ENCODE results near the gene SERINC1. TPM values are rescaled to one million over a fixed set of nuclear protein-coding genes. Genes with fewer than 3 reads are reported as not detected.

Gene SERINC1
- total and polyA plus RNA-seq, 9 of the 15 experiments (the other 6 are each of a cell fraction or from before 2014, with no cell fraction given) = 28.8 to 64.6 (median 39.7) TPM

DNA sequence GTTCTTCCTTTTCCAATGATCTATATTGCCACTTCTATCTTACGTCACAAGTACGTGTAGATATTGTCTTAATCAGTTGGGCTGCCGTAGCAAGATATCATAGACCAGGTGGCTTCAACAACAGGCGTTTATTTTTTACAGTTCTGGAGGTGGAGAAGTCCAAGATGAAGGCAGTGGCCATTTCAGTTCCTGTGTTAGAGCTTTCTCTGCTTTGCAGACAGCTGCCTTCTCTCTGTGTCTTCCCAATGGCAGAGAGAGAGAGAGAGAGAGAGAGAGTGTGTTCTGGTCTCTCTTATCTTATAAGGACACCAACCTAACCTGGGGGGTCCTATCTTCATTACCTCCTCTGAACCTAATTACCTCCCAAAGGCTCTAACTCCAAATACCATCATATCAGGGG lies 63.9 kb downstream of the SERINC1 start:
- WGBS (ENCODE audit: insufficient coverage, low coverage, missing lambda C conversion rate) = 8% methylated on average over 4 of the region's 4 CpGs
- no peak overlapping the region for H2AFZ ChIP-seq (ENCODE audit: low read depth, low read length)
- H3K4me3 ChIP-seq = no peak overlapping the region
- BruUV-seq (replicated peaks) = no TSS peak
- in situ Hi-C loops (cut with MboI) (no loop called here), intact Hi-C loops (cut with micrococcal nuclease) (no loop called here)
- no peak overlapping the region; the same call in 1 of the 2 replicates for H3K4me2 ChIP-seq (ENCODE audit: insufficient read depth, low read length)
- no peaks in the 10 kb centered on the region for H3K9me1 ChIP-seq (ENCODE audit: control insufficient read depth, insufficient read depth, low read length)
- peak overlapping the region; percentile 60; the same call in 1 of the 3 replicates for H3K27ac ChIP-seq (ENCODE audit: extremely low read depth, low read depth, low read length)
- ChIA-PET CTCF (ENCODE audit: low intra/inter-chr PET ratio) (interaction anchor here (0.6 kb wide), 1 partner anchor 378 kb away, joined by 3 read pairs; no protein-coding TSS in a partner anchor), POLR2A (no interaction called here)
- H3K27me3 ChIP-seq (ENCODE audit: control insufficient read depth in 2 of 2, insufficient read depth in 2 of 2, low read length in 2 of 2) = no peaks in the 10 kb centered on the region
- peaks cover under 1 to 8% of the 10 kb centered on the region in 2 experiments; a peak in 2 of 5 replicates for H3K4me1 ChIP-seq (replicated peaks in 1 of 2; ENCODE audit: control insufficient read depth in 2 of 2, insufficient read depth in 2 of 2, low read length in 2 of 2)
- no peak for FAIRE-seq
- peaks cover 97% of the 10 kb centered on the region for H3K79me2 ChIP-seq (ENCODE audit: control insufficient read depth, insufficient read depth, low read length)
- H3K9ac ChIP-seq (ENCODE audit: insufficient read depth in 1 of 2, low read depth in 2 of 2, low read length in 2 of 2) = no peak overlapping the region
- 0 out of 2 replicates have a peak, but pooled peaks cover 3% of the 10 kb centered on the region for H3K9me3 ChIP-seq (replicated peaks; ENCODE audit: control insufficient read depth, insufficient read depth, low read depth, low read length)
- peak; percentile 59 for ATAC-seq
- H4K20me1 ChIP-seq (replicated peaks; ENCODE audit: control insufficient read depth, insufficient read depth, low read length) = no peaks in the 10 kb centered on the region
- DNase-seq (ENCODE audit: extremely low read depth in 1 of 4, low spot score in 3 of 4) = peak in 1 of 4 experiments; percentile 26
- H3K36me3 ChIP-seq (ENCODE audit: control insufficient read depth, insufficient read depth, low read length) = peaks cover 22% of the 10 kb centered on the region
- TF ChIP-seq, protein P1, sequence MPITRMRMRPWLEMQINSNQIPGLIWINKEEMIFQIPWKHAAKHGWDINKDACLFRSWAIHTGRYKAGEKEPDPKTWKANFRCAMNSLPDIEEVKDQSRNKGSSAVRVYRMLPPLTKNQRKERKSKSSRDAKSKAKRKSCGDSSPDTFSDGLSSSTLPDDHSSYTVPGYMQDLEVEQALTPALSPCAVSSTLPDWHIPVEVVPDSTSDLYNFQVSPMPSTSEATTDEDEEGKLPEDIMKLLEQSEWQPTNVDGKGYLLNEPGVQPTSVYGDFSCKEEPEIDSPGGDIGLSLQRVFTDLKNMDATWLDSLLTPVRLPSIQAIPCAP (CRISPR knock-in tag; IDR thresholded peaks at IDR 0.05; ENCODE audit: borderline replicate concordance) = no peak
- no peak for TF ChIP-seq ZEB2 (IDR thresholded peaks at IDR 0.05)
- TF ChIP-seq, protein P2, sequence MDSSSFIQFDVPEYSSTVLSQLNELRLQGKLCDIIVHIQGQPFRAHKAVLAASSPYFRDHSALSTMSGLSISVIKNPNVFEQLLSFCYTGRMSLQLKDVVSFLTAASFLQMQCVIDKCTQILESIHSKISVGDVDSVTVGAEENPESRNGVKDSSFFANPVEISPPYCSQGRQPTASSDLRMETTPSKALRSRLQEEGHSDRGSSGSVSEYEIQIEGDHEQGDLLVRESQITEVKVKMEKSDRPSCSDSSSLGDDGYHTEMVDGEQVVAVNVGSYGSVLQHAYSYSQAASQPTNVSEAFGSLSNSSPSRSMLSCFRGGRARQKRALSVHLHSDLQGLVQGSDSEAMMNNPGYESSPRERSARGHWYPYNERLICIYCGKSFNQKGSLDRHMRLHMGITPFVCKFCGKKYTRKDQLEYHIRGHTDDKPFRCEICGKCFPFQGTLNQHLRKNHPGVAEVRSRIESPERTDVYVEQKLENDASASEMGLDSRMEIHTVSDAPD (CRISPR knock-in tag; IDR thresholded peaks at IDR 0.05) = no peak
- no peak for TF ChIP-seq ZNF384 (IDR thresholded peaks at IDR 0.05; ENCODE audit: low read depth, low read length)
- no peak for TF ChIP-seq ZC3H11A (IDR thresholded peaks at IDR 0.05; ENCODE audit: low read depth, low read length)
- no peak for TF ChIP-seq ZNF253 (CRISPR knock-in tag; conservative IDR thresholded peaks at IDR 0.05)
- TF ChIP-seq, protein P3, sequence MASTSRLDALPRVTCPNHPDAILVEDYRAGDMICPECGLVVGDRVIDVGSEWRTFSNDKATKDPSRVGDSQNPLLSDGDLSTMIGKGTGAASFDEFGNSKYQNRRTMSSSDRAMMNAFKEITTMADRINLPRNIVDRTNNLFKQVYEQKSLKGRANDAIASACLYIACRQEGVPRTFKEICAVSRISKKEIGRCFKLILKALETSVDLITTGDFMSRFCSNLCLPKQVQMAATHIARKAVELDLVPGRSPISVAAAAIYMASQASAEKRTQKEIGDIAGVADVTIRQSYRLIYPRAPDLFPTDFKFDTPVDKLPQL (IDR thresholded peaks at IDR 0.05; ENCODE audit: extremely low read depth, insufficient read length) = no peak
- TF ChIP-seq LARP7 (IDR thresholded peaks at IDR 0.05) = no peak
- TF ChIP-seq CBFA2T2 (conservative IDR thresholded peaks at IDR 0.05) = 0 out of 2 replicates have a peak, but pooled peaks have one; percentile 14
- no peak for TF ChIP-seq TEAD4 (IDR thresholded peaks at IDR 0.05; ENCODE audit: low read length)
- TF ChIP-seq TEAD4 (CRISPR knock-in tag; IDR thresholded peaks at IDR 0.05; ENCODE audit: borderline replicate concordance) = no peak
- no peak for TF ChIP-seq ATF1 (CRISPR knock-in tag; IDR thresholded peaks at IDR 0.05)
- TF ChIP-seq ATF1 (tag; IDR thresholded peaks at IDR 0.05) = peak; percentile 26; the same call in 1 of the 2 replicates
- TF ChIP-seq, protein P4, sequence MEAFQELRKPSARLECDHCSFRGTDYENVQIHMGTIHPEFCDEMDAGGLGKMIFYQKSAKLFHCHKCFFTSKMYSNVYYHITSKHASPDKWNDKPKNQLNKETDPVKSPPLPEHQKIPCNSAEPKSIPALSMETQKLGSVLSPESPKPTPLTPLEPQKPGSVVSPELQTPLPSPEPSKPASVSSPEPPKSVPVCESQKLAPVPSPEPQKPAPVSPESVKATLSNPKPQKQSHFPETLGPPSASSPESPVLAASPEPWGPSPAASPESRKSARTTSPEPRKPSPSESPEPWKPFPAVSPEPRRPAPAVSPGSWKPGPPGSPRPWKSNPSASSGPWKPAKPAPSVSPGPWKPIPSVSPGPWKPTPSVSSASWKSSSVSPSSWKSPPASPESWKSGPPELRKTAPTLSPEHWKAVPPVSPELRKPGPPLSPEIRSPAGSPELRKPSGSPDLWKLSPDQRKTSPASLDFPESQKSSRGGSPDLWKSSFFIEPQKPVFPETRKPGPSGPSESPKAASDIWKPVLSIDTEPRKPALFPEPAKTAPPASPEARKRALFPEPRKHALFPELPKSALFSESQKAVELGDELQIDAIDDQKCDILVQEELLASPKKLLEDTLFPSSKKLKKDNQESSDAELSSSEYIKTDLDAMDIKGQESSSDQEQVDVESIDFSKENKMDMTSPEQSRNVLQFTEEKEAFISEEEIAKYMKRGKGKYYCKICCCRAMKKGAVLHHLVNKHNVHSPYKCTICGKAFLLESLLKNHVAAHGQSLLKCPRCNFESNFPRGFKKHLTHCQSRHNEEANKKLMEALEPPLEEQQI (IDR thresholded peaks at IDR 0.05) = 0 out of 2 replicates have a peak, but pooled peaks have one; percentile 29
- TF ChIP-seq KLF10 (CRISPR knock-in tag; IDR thresholded peaks at IDR 0.05) = no peak
- TF ChIP-seq ASH1L (IDR thresholded peaks at IDR 0.05; ENCODE audit: borderline replicate concordance, low read depth, partially characterized antibody) = no peak
- TF ChIP-seq RFX1 (IDR thresholded peaks at IDR 0.05) = no peak
- TF ChIP-seq ARID1B (IDR thresholded peaks at IDR 0.05) = peak; percentile 47
- TF ChIP-seq PCBP2 (IDR thresholded peaks at IDR 0.05; ENCODE audit: low read depth, low read length, poor library complexity, severe bottlenecking) = no peak
- TF ChIP-seq CEBPG (CRISPR knock-in tag; IDR thresholded peaks at IDR 0.05) = no peak
- TF ChIP-seq CEBPG (tag; conservative IDR thresholded peaks at IDR 0.05 in 1 of 2, IDR thresholded peaks at IDR 0.05 in 1 of 2) = no peak
